SK-N-SH (cell line): ENCODE results near the gene PDE6A. TPM values are rescaled to one million over a fixed set of nuclear protein-coding genes. Genes with fewer than 3 reads are reported as not detected.

Experiments
- CTCF ChIA-PET: fragments of 300-600, 350-600 bp; formaldehyde crosslinking; extraction: SDS; loops from one replicate; lab custom pipeline; 2021; lab: Yijun Ruan, JAX
- POLR2A ChIA-PET: fragments of 350-600 bp; sonication (Branson Sonifier 250); formaldehyde crosslinking; extraction: SDS; loops from one replicate; lab custom pipeline; 2020; ENCODE audit warnings: antibody characterized with exemption, inconsistent platforms; lab: Yijun Ruan, JAX
- DNase-seq: peaks from one replicate; pipeline ENCODE4 v3.0.0; 2012
- H2AFZ ChIP-seq: fragments of 200-600 bp; sonication (generic); 2 replicates; pipeline ENCODE4 v1.8.1; 2016; ENCODE audit warnings: antibody characterized with exemption, mild to moderate bottlenecking, low read depth
- H3F3A ChIP-seq: fragments of 200-600 bp; sonication (generic); replicated peaks from 2 replicates; pipeline ENCODE3; 2016; ENCODE audit warnings: antibody characterized with exemption, mild to moderate bottlenecking; ENCODE audit not compliant: insufficient read depth
- H3K27ac ChIP-seq, 2 experiments: fragments of 200-500 bp in 1 of 2; fragments of 200-600 bp in 1 of 2; sonication (Bioruptor generic) in 1 of 2; sonication (generic), shearing (Covaris generic) in 1 of 2; 2 replicates each; pipeline versions ENCODE4 v1.5.1 to v1.6.1; 2014 to 2016; ENCODE audit warnings: low read depth in 2 of 2, inconsistent platforms in 1 of 2, low read length in 1 of 2, mild to moderate bottlenecking in 1 of 2, mixed read lengths in 1 of 2
- H3K27me3 ChIP-seq: fragments of 200-600 bp; sonication (generic), shearing (Covaris generic); 2 replicates; pipeline ENCODE4 v1.6.1; 2016; ENCODE audit warnings: mixed run types; ENCODE audit not compliant: insufficient read depth
- H3K36me3 ChIP-seq, 2 experiments: fragments of 200-500 bp in 1 of 2; fragments of 200-600 bp in 1 of 2; sonication (Bioruptor generic) in 1 of 2; sonication (generic) in 1 of 2; replicated peaks in 1 of 2; 2 replicates each; pipeline versions ENCODE3 to v1.5.1; 2014 to 2016; ENCODE audit warnings: low read length in 1 of 2, mild to moderate bottlenecking in 1 of 2; ENCODE audit not compliant: insufficient read depth in 2 of 2, control insufficient read depth in 1 of 2
- H3K4me1 ChIP-seq, 2 experiments: fragments of 200-500 bp in 1 of 2; fragments of 200-600 bp in 1 of 2; sonication (Bioruptor generic) in 1 of 2; sonication (generic), shearing (Covaris generic) in 1 of 2; 2 replicates each; pipeline versions ENCODE4 v1.5.1 to v1.6.1; 2014 to 2016; ENCODE audit warnings: low read depth in 1 of 2, low read length in 1 of 2, mixed run types in 1 of 2; ENCODE audit not compliant: insufficient read depth in 2 of 2, control insufficient read depth in 1 of 2
- H3K4me2 ChIP-seq: fragments of 200-600 bp; sonication (generic), shearing (Covaris generic); 2 replicates; pipeline ENCODE4 v1.6.1; 2017; ENCODE audit warnings: mixed run types
- H3K4me3 ChIP-seq, 2 experiments: fragments of 200-500 bp in 1 of 2; fragments of 200-600 bp in 1 of 2; sonication (Bioruptor generic) in 1 of 2; sonication (generic), shearing (Covaris generic) in 1 of 2; 2 replicates each; pipeline versions ENCODE4 v1.5.1 to v1.8.1; 2014 to 2016; ENCODE audit warnings: low read depth in 2 of 2, inconsistent platforms in 1 of 2, low read length in 1 of 2, mild to moderate bottlenecking in 1 of 2, mixed read lengths in 1 of 2, moderate library complexity in 1 of 2
- H3K79me2 ChIP-seq: fragments of 200-600 bp; sonication (generic); 2 replicates; pipeline ENCODE4 v1.8.1; 2017; ENCODE audit warnings: mild to moderate bottlenecking; ENCODE audit not compliant: insufficient read depth
- H3K9ac ChIP-seq: fragments of 200-600 bp; sonication (generic); 2 replicates; pipeline ENCODE4 v1.6.1; 2017; ENCODE audit warnings: mixed run types
- H3K9me2 ChIP-seq: fragments of 200-600 bp; sonication (generic); 2 replicates; pipeline ENCODE4 v1.6.1; 2017; ENCODE audit warnings: mixed run types
- H3K9me3 ChIP-seq: fragments of 200-600 bp; sonication (generic); 2 replicates; pipeline ENCODE4 v1.6.1; 2017; ENCODE audit warnings: mixed run types, mild to moderate bottlenecking, moderate library complexity
- H4K20me1 ChIP-seq: fragments of 200-600 bp; sonication (generic); 2 replicates; pipeline ENCODE4 v1.6.1; 2017; ENCODE audit warnings: mild to moderate bottlenecking, mixed run types; ENCODE audit not compliant: insufficient read depth
- CHD2 ChIP-seq: fragments of 150-350 bp; IDR thresholded peaks from 2 replicates; pipeline ENCODE4 v1.6.1; 2018; ENCODE audit warnings: low read length; ENCODE audit not compliant: partially characterized antibody
- CTCF ChIP-seq: fragments of 200-600 bp; sonication (generic); IDR thresholded peaks from 2 replicates; pipeline ENCODE4 v1.6.1; 2017; ENCODE audit warnings: antibody characterized with exemption, mild to moderate bottlenecking, moderate library complexity
- EZH2phosphoT487 ChIP-seq: fragments of 200-600 bp; sonication (generic); IDR thresholded peaks from 2 replicates; pipeline ENCODE4 v1.6.1; 2017; ENCODE audit warnings: low read depth, mixed run types, mild to moderate bottlenecking, antibody characterized with exemption, moderate library complexity, borderline replicate concordance
- FOSL2 ChIP-seq: IDR thresholded peaks from 2 replicates; pipeline ENCODE4 v1.4.0; 2012; ENCODE audit warnings: low read depth, mild to moderate bottlenecking, moderate library complexity, borderline replicate concordance
- GATA2 ChIP-seq: sonication (generic); formaldehyde crosslinking; IDR thresholded peaks from 2 replicates; pipeline ENCODE4 v1.5.0; 2020; ENCODE audit warnings: mild to moderate bottlenecking, missing genetic modification reagents
- JUND ChIP-seq: IDR thresholded peaks from 2 replicates; pipeline ENCODE4 v1.4.0; 2012
- MXI1 ChIP-seq: IDR thresholded peaks from 2 replicates; pipeline ENCODE4 v1.6.1; 2012; ENCODE audit warnings: mild to moderate bottlenecking, low read depth, low read length, improper control_type of control experiment
- NFIC ChIP-seq: IDR thresholded peaks from 2 replicates; pipeline ENCODE4 v1.4.0; 2012; ENCODE audit warnings: borderline replicate concordance
- NRF1 ChIP-seq: IDR thresholded peaks from 2 replicates; pipeline ENCODE4 v1.6.1; 2012; ENCODE audit warnings: low read depth, mild to moderate bottlenecking, low read length
- POLR2AphosphoS5 ChIP-seq: IDR thresholded peaks from 2 replicates; pipeline ENCODE4 v1.6.1; 2012; ENCODE audit warnings: low read depth, low read length
- RXRA ChIP-seq: IDR thresholded peaks from 2 replicates; pipeline ENCODE4 v1.4.0; 2012; ENCODE audit warnings: low read depth, mild to moderate bottlenecking, borderline replicate concordance
- SMC3 ChIP-seq: IDR thresholded peaks from 2 replicates; pipeline ENCODE4 v1.6.1; 2012; ENCODE audit warnings: low read depth, low read length, improper control_type of control experiment
- TAF1 ChIP-seq: IDR thresholded peaks from 2 replicates; pipeline ENCODE4 v1.6.1; 2012; ENCODE audit warnings: low read depth, mild to moderate bottlenecking, low read length, moderate library complexity, borderline replicate concordance
- WGBS: methylation state at CpG from one replicate; pipeline ENCODE4 v1.1.6; 2017; ENCODE audit warnings: low lambda C conversion rate; 5-methylcytosine and 5-hydroxymethylcytosine counted together
- polyA plus RNA-seq, 3 experiments: library from polyadenylated mRNA; depleted of rRNA; stranded (reverse); fragments of >200 nt; gene quantifications; 2 replicates each; pipeline ENCODE4 v1.2.3, GENCODE V29; 2012
- TF ChIP-seq, protein P1 (sequence below): IDR thresholded peaks from 2 replicates; pipeline ENCODE4 v1.4.0; 2012; ENCODE audit warnings: low read depth, borderline replicate concordance
- TF ChIP-seq, protein P2 (sequence below): fragments of 150-350 bp; IDR thresholded peaks from 2 replicates; pipeline ENCODE4 v1.6.1; 2016; ENCODE audit warnings: mild to moderate bottlenecking, low read depth, low read length

Gene PDE6A
- polyA plus RNA-seq, 1 of the 3 experiments (the other 2 are of a cell fraction) = 0.05 TPM

GRCh38 chr5:149898811-149899210 is 45.8 kb downstream of the PDE6A start:
- Histone ChIP-seq H3K4me3 (no peak overlapping the region), H3F3A (no peaks in the 10 kb centered on the region), H4K20me1 (no peaks in the 10 kb centered on the region), H3K9ac (no peak overlapping the region), H3K9me3 (no peaks in the 10 kb centered on the region), H3K36me3 (no peaks in the 10 kb centered on the region), H3K4me1 (peaks cover 0 to 4% of the 10 kb centered on the region in 2 experiments; a peak in 1 of 4 replicates), H3K27me3 (no peaks in the 10 kb centered on the region), H3K9me2 (no peaks in the 10 kb centered on the region), H3K27ac (no peak overlapping the region), H2AFZ (no peak overlapping the region), H3K4me2 (no peak overlapping the region), H3K79me2 (no peaks in the 10 kb centered on the region)
- ChIA-PET POLR2A (no interaction called here), CTCF (interaction anchor here (1.3 to 1.5 kb wide), 3 partner anchors 13 to 65 kb away, joined by 3 to 4 read pairs (median 4); no protein-coding TSS in a partner anchor)
- DNase-seq = no peak
- WGBS = 100% methylated on average over 1 of the region's 1 CpG
- no peak for TF ChIP-seq GATA2 (CRISPR knock-in tag)
- no peak for TF ChIP-seq TAF1
- TF ChIP-seq RXRA = no peak
- TF ChIP-seq SMC3 = no peak
- TF ChIP-seq, protein P1, sequence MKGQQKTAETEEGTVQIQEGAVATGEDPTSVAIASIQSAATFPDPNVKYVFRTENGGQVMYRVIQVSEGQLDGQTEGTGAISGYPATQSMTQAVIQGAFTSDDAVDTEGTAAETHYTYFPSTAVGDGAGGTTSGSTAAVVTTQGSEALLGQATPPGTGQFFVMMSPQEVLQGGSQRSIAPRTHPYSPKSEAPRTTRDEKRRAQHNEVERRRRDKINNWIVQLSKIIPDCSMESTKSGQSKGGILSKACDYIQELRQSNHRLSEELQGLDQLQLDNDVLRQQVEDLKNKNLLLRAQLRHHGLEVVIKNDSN = no peak
- no peak for TF ChIP-seq EZH2phosphoT487
- TF ChIP-seq, protein P2, sequence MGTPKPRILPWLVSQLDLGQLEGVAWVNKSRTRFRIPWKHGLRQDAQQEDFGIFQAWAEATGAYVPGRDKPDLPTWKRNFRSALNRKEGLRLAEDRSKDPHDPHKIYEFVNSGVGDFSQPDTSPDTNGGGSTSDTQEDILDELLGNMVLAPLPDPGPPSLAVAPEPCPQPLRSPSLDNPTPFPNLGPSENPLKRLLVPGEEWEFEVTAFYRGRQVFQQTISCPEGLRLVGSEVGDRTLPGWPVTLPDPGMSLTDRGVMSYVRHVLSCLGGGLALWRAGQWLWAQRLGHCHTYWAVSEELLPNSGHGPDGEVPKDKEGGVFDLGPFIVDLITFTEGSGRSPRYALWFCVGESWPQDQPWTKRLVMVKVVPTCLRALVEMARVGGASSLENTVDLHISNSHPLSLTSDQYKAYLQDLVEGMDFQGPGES = no peak
- TF ChIP-seq NRF1 = no peak
- TF ChIP-seq MXI1 = no peak
- no peak for TF ChIP-seq JUND

GRCh38 chr5:149895416-149896345 is 48.9 kb downstream of the PDE6A start:
- Histone ChIP-seq H3K27ac (no peak overlapping the region), H3F3A (peaks cover 2% of the 10 kb centered on the region), H3K4me3 (no peak overlapping the region), H4K20me1 (no peaks in the 10 kb centered on the region), H3K79me2 (no peaks in the 10 kb centered on the region), H3K4me1 (peaks cover 0 to 4% of the 10 kb centered on the region in 2 experiments; a peak in 1 of 4 replicates), H2AFZ (peak overlapping the region; percentile 47; the same call in 1 of the 2 replicates), H3K27me3 (no peaks in the 10 kb centered on the region), H3K9me2 (no peaks in the 10 kb centered on the region), H3K9ac (no peak overlapping the region), H3K9me3 (no peaks in the 10 kb centered on the region), H3K36me3 (no peaks in the 10 kb centered on the region), H3K4me2 (no peak overlapping the region)
- CTCF ChIA-PET = interaction anchor here (1.0 to 1.4 kb wide), 2 partner anchors 10 to 61 kb away, joined by 3 read pairs; no protein-coding TSS in a partner anchor
- TF ChIP-seq RXRA (no peak), FOSL2 (peak; percentile 40; the same call in 1 of the 2 replicates), CHD2 (no peak), POLR2AphosphoS5 (no peak), NFIC (no peak), JUND (no peak), CTCF (no peak)
- POLR2A ChIA-PET = no interaction called here
- DNase-seq = no peak
- WGBS = 68% methylated on average over 7 of the region's 7 CpGs
